Measurements from ENCODE around the gene GLS.
"Not testable (repeated sequence)": the region's sequence is repeated elsewhere in the genome, so short reads cannot be mapped to it uniquely, and the experiment has no call there.

The GLS gene

DNA sequence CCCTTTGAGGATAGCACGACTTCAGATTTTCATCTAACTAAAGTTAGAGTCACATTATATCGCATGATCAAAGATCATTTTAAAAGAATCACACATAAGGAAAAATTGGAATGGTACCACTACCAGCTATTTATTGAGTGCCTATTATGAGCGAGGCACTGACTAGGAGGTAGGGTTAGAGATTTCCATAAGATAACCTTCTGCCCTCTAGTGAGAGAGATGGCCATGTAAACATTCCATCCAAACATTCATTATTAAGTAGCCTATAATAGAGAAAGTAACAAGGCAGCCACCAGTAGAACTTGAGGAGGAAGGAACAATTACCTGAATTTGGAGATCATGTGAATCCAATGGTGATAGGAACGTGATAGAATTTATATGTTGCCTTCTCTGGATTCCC lies 25.4 kb upstream of the GLS start:
- DNase-seq (ENCODE audit: low read depth in 2 of 2): no peak

DNA sequence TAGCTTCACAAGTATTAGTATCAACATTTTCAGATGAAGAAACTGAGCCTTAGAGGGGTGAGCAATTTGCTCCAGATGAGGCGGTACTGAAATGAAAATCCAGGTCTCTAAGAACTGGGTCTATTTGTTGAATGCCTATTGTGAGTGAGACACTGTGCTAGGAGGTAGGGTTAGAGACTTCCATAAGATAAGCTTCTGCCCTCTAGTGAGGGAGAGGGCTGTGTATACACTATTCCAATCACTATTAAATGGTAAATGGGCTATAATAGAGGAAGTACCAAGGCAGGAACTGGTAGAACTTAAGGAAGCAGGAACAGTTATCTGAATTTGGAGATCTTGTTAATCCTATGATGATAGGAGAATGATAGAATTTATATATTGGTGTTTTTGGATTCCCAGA lies 23.6 kb upstream of the GLS start:
- DNase-seq (ENCODE audit: low read depth in 2 of 2): no peak

DNA sequence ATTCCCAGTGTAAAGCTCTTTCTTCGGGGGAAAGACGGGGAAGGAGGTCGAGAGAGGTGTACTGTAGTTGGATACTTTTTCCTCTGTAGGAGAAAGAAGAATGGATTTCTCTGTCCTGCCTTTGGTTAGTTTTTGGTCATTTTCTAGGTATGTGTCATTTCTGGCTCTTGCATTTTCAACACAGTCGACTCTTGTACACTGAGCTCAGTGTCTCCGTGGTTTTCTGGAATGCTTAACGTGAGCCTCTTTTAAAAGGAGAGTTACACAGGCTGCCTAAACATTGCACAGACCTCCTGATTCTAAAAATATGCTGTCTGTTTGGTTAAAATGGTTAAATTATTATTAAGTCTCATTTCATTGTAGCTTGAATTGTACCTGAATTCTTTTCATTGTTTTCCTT lies 21.8 kb upstream of the GLS start:
- DNase-seq (ENCODE audit: low read depth in 2 of 2): no peak

DNA sequence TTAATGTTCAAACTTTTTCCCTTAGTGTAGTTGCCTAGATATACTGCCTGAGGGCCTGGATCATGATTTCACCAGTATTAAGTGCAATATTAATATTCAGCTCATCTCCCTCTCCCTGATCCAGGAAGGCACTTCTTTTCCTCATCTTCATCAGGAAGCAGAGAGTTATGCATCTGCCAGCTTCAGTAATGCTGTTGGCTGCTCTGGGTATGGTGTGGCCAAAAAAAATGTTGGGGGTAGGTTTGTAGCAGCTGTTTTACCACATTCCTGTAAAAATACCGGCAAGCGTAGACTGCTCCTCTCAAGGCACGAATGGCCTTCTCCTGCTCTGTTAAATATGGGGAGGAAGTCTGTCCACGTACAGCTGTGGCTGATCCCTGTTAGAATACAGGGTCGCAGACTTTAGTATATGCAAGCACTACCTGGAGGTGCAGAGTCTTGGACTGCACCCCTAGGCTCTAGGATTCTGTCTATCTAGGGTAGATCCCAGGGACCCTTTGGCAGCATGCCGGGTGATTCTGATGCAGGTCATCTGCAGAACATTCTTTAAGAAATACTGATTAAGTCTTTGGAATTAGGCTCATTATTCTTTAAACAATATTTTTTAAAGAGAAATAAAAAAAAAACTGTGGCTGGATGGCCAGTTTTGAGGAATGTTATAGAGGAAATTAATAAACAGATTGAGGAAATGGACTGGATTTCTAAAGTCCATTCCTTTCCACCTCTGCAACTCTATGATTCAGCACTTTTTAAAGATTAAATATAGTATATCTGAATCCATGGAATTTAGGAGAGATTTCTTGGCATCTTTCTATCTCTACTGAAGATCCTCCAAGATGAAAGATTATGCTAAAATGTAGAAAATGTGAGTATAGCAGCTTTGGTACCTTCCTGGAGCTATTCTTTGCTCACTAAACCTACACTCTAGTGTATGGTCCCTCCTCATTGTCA lies 21.0 kb upstream of the GLS start:
- DNase-seq (ENCODE audit: low read depth in 2 of 2): no peak

DNA sequence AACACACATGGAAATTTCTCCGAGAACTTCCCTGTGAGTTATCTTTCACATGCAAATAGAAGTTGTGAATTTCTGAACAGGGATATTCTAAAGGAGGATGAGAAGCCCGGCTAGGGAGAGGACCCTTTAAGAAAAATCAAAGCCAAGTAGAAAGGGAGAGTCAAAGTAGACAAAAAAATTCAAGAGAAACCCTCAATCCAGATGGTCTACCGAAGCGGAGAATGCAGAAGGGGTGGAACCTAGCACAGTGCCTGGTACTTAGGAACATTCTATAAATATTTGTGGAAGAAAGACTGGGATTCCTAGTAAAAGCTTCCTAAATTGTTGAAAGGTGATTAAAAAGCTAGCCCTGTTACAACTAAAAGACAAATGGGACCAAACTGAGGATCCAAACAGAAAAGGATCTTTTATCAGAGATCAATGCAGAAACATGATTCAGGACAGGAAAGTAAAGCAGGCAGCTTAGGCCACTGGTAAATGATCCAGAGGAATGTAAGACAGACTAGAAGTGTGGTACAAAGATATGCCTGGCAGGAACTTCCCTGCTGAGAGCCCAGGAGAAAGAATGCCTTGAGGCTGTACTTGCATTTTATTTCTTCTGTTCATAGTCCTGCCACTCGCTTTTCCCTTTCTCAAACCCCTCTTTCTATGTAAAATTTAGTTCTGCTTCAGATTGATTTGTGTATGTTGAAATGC lies 19.5 kb upstream of the GLS start:
- DNase-seq (ENCODE audit: low read depth in 2 of 2): no peak

DNA sequence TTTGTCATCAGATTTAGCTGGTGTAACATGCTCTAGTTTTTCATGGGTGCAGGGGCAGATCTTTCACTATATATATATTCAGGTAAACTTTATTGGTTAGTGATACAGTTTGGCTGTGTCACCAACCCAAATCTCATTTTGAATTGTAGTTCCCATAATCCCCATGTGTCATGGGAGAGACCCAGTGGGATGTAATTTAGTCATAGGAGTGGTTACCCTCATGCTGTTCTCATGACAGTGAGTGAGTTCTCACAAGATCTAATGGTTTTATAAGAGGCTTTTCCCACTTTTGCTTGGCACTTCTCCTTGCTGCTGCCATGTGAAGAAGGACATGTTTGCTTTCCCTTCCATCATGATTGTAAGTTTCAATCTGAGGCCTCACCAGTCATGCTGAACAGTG lies 18.5 kb upstream of the GLS start:
- not testable (repeated sequence) for DNase-seq (ENCODE audit: low read depth in 2 of 2)

DNA sequence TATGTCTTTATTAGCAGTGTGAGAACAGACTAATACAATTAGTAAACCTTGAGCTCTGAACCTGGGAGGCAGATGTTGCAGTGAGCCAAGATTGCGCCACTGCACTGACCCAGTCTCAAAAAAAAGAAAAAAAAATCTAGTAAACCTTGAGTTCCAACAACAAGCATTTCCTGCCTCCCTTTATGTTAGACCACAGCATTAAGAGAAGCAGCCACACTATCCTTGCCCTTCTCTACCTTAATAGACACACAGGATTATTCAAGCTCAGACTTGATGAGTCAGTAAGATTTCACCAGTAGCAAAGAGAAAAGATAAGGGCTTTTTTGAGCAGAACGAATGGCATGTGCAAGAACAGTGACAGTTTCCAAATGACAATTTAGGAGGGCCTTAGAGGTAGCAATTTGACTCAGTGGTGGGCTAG lies 18.0 kb upstream of the GLS start:
- no peak for DNase-seq (ENCODE audit: low read depth in 2 of 2)

DNA sequence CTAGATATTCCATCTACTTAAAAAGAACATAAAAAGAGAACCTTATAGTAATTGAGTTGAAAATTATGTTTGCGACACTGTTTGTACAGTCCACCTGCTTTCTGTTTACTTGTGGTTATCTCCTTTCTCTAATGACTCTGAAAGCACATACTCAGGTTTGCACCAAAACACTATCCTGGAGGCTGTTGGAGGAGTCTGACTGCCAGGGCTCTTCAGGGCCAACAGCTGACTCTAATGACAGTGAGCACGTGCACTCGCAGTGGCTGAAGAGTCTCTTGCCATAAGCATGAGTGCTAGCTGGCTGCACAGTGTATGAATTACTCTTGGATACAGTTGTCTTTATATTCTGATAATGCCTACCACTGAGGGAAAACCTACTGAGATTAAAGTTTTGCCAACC lies 16.7 kb upstream of the GLS start:
- no peak for DNase-seq (ENCODE audit: low read depth in 2 of 2)

DNA sequence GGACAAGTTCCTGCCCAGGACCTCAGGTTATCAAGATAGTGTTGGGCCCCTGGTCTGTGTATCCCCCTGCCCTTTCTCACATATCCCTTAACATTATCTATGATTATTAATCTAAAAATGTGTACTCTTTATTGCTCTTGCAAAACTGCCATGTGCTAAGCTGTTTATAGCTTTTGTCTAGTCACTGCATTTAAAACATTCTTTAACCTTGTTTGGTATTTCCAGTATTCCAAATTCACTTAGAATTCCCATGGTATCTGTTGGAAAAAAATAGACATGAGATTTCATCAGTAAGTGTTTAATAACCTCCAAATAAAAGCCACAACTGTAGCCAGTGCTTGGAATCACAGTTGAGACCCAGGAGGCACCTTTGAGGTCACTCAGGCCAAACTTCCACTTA lies 16.2 kb upstream of the GLS start:
- DNase-seq (ENCODE audit: low read depth in 2 of 2): no peak

DNA sequence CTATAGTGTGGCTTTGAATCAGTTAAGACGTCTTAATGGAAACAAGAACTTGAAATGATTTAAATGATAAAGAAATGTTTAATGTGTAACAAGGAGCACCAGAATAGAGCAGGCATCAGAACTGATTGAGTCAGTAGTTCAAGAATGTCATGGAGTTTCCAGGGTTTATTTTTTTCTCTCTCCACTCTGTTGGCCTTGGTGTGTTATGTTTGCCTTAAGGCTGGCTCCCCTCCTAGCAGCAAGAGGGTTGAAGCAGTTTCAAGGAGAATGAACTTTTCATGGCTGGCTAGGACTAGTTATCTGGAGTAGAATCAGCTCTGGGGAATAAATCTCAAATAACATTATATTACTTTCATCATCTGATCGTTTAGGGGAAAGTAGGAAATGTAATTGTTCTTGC lies 13.4 kb upstream of the GLS start:
- no peak for DNase-seq (ENCODE audit: low read depth in 2 of 2)

DNA sequence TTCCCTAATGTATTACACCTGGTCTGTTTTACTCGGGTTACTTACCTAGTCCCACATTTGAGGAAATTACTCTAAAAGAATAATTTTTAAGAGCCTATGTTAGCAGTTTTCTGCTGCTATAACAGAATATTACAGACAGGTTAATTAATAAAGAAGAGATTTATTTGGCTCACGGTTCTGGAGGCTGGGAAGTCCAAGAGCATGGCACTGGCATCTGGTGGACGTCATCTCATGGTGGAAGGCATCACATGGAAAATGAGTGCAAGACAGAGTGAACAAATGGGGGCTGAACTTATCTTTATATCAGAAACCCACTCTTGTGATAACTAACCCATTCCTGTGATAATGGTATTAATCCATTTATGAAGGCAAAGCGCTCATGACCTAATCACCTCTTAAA lies 12.8 kb upstream of the GLS start:
- no peak for DNase-seq (ENCODE audit: low read depth in 2 of 2)

DNA sequence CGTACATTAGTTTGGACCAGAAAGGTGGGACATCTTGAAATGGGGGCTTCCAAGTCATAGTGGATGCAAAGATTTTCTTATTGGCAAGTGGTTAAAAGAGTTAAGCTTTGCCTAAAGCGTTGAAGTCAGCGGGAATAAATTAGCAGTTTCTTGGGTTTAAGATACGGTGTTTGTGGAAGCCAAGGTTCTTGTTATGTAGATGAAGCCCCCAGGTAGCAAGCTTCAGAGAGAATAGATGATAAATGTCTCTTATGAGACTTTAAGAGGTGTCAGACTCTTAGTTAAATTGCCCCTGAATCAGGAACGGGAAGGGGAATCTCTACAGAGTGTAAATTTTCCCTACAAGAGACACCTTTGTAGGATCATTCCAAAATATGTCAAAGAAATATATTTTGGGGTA lies 10.9 kb upstream of the GLS start:
- DNase-seq (ENCODE audit: low read depth in 2 of 2): no peak

DNA sequence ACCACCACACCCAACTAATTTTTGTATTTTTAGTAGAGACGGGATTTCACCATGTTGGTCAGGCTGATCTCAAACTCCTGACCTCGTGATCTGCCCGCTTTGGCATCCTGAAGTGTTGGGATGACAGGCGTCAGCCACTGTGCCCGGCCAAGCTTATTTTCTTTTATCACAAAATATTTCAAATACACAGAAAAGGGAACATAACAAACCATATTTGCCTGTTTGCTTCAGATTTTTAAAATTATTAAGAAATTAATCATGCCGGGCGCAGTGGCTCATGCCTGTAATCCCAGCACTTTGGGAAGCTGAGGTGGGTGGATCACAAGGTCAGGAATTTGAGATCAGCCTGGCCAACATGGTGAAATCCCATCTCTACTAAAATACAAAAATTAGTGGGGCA lies 7.2 kb upstream of the GLS start:
- not testable (repeated sequence) for DNase-seq (ENCODE audit: low read depth in 2 of 2)

DNA sequence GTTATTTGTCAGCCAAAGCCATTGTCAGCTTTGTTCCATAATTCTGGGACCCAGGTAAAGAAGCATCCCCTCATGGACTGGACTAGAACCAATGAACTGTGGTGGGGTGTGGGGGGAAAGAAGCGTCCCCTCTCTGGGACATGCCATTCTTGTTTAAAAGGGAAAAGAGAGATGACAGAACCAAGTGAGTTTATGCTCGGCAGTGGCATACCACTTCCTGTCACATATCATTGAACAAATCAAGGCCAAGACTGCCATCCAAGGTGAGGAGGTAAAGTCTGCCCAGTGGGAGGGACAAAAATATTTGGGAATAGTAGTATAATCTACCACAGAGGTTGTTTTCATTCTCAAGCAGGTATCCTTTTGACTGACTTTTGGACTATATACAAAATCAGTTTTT lies 4.7 kb upstream of the GLS start:
- DNase-seq (ENCODE audit: low read depth in 2 of 2): no peak

DNA sequence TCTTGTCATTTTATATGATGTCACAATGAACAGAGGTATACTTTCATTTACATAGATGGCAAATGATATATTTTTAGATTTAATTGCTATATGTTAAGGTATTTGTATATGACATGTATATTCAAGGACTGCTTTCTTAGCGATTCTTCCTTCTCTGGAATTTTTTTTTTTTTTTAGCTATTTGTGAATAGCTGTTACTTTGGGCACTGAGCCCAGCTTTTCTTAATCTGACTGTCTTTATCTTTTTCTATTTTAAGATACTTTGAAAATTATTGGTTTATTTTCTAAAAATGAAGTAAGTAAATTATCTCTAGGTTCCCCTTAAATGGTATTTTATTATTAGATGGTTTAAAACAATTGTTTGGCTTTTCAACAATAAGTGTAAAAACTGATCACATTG lies 4.0 kb upstream of the GLS start:
- DNase-seq (ENCODE audit: low read depth in 2 of 2): no peak

DNA sequence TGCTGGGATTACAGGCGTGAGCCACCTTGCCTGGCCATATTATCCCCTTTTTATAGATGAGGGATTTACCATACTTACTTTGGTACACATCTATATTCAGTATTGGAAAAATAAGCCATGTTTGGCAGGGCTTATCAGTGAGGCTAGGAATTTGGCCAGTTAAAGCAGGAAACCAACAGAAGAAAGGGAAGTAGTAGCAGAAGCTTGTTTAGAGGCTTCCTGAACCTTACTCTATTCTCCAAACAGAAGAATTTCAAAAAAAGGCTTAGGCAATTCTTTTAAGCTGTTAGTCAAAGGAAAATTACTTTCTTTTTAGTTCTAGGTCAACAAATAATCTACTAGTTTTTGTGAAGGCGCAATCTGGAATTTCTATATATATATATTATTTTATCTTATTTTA lies 3.2 kb upstream of the GLS start:
- DNase-seq (ENCODE audit: low read depth in 2 of 2): no peak

DNA sequence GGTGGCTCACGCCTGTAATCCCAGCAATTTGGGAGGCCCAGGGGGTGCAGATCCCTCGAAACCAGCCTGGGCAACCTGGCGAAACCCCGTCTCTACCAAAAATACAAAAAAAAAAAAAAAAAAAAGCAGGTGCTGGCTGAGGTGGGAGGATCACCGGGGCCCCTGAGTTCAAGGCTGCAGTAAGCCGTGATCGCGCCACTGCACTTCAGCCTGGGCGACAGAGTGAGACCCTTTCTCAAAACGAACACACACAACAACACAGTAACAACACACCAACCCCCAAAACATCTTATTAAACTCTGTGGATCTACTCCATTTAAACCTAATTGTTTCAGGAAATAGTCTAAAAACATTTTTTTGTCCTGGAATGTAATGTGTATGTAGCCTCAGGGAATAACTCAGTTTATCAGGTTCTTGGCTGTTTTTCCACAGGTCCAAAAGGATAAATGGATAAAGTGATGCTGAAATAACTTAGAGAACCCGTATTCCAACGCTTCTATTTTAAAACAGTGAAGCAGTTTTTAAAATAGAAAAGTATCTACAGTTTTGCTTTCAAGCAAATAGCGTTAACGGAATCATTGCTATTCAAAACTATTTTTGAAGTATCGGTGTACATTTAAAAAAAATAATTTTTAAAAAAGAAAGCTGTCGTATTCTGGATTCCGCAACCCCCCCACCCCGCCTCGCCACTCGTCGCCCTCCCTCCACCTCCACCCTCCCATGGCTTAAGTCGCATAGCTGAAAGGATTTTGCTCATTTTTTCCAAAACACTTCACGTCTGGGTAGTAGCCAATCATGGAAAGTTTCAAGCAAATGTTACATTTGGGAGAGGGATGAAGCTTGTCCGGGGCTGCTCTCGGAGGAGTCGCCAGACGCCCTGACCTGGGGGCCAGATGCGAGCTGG lies 895 bp upstream of the GLS start:
- DNase-seq (ENCODE audit: low read depth in 2 of 2): peak in 1 of 2 donors; percentile 8

DNA sequence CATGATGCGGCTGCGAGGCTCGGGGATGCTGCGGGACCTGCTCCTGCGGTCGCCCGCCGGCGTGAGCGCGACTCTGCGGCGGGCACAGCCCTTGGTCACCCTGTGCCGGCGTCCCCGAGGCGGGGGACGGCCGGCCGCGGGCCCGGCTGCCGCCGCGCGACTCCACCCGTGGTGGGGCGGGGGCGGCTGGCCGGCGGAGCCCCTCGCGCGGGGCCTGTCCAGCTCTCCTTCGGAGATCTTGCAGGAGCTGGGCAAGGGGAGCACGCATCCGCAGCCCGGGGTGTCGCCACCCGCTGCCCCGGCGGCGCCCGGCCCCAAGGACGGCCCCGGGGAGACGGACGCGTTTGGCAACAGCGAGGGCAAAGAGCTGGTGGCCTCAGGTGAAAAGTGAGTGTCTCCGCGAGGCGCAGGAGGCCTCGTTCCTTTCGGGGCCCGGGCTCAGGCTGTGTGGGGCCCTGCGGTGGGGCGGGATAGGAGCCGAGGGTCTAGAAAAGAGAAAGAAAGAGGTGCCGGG lies 520 bp downstream of the GLS start:
- peak in 1 of 2 donors; percentile 6 for DNase-seq (ENCODE audit: low read depth in 2 of 2)

DNA sequence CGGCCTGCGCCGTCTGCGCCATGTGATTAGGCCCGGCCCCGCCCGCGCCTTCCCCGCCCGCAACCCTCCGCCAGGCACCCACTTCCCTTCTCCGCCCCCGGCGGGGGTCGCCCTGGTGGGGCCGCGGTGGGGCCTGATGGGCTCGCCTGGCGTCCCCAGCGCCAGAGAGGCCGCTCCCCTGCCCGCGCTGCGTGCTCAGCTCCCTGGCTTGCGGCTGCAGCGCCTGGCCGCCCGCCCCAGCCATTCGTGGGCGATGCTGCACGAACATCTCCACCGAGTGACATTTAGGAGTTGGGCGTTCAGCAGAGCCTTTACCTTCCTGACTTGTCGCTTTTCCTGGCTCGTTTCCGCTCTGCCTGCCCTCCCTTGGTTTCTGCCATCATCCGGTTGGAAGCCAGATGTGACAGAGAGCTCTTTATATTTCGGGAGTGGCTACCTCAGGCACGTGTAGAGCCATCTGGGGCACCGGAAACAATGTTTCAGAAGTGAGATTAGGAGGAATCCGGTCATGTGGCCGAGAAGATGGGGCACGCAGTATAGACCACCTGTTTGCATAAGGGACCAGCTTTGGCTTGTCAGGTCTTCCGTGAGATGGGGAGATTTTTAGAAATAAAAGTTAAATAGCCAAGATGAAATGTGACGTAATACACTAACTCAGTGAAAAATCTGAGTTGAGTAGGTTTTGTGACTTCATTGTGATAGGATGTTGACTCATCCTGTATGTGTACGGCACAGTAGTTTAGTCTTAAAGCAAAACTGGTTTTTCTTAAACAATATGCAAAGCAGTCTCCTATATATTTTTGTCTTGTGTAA lies 1.2 kb downstream of the GLS start:
- DNase-seq (ENCODE audit: low read depth in 2 of 2): peak; percentile 37 to 47

DNA sequence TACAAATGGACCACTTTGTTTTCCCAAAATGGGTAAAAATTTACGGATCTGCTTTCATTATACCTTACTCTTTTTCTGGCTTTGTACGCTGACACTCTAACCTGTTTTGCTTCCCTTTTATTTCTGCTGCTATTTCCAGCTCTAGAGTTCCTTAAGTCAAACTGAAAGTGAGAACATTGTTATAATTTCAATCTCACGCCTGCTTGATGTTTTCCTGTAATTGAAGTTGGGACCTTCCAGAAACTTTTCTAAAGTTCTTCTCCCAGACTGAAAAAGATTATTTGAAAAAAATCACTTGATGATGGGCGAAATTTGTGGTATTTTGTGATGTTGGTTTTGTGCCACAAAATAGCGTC lies 1.8 kb downstream of the GLS start:
- no peak for DNase-seq (ENCODE audit: low read depth in 2 of 2)
